ENCODE results near the gene OR2J1.

GRCh38 chr6:29081312-29081711 is 18.0 kb upstream of the OR2J1 start:
- no peak for TF ChIP-seq JUND (IDR thresholded peaks at IDR 0.05)
- TF ChIP-seq, protein P1, sequence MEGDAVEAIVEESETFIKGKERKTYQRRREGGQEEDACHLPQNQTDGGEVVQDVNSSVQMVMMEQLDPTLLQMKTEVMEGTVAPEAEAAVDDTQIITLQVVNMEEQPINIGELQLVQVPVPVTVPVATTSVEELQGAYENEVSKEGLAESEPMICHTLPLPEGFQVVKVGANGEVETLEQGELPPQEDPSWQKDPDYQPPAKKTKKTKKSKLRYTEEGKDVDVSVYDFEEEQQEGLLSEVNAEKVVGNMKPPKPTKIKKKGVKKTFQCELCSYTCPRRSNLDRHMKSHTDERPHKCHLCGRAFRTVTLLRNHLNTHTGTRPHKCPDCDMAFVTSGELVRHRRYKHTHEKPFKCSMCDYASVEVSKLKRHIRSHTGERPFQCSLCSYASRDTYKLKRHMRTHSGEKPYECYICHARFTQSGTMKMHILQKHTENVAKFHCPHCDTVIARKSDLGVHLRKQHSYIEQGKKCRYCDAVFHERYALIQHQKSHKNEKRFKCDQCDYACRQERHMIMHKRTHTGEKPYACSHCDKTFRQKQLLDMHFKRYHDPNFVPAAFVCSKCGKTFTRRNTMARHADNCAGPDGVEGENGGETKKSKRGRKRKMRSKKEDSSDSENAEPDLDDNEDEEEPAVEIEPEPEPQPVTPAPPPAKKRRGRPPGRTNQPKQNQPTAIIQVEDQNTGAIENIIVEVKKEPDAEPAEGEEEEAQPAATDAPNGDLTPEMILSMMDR (IDR thresholded peaks at IDR 0.05): no peak
- no peak for TF ChIP-seq PBX3 (IDR thresholded peaks at IDR 0.05)
- TF ChIP-seq CHD2 (IDR thresholded peaks at IDR 0.05; ENCODE audit: low read length, partially characterized antibody): no peak
- TF ChIP-seq RXRA (IDR thresholded peaks at IDR 0.05; ENCODE audit: borderline replicate concordance, low read depth): no peak
- TF ChIP-seq TCF12 (IDR thresholded peaks at IDR 0.05): no peak
- TF ChIP-seq YY1 (IDR thresholded peaks at IDR 0.05; ENCODE audit: low read depth): no peak
- TF ChIP-seq POLR2AphosphoS5 (IDR thresholded peaks at IDR 0.05; ENCODE audit: low read depth, low read length): no peak

All from SK-N-SH (cell line).